HG02678 (cell line): ENCODE measurements around the gene KRTAP20-1.

ENCODE experiments used
- ATAC-seq: cut with Tn5 transposase; IDR thresholded peaks from one replicate; pipeline ENCODE4 v1.9.1; 2021; ENCODE audit warnings: mild to moderate bottlenecking, moderate library complexity; ENCODE audit not compliant: unreplicated experiment

KRTAP20-1 gene

GRCh38 chr21:30616125-30616524, at the start of gene KRTAP20-1:
KRTAP20-1 (plus strand) TSS chr21:30616425; CDS start chr21:30616455, 30 bp downstream.
- no peak for ATAC-seq

GRCh38 chr21:30567617-30568016, 48.6 kb upstream of the KRTAP20-1 start:
- no peak for ATAC-seq

- ATAC-seq, result no peak
Observed at GRCh38 chr21:30577766-30578165, 38.5 kb upstream of the KRTAP20-1 start.

GRCh38 chr21:30579346-30579745, 36.9 kb upstream of the KRTAP20-1 start:
- no peak for ATAC-seq

GRCh38 chr21:30580132-30580531, 36.1 kb upstream of the KRTAP20-1 start:
- ATAC-seq, result no peak

- no peak for ATAC-seq
Observed at GRCh38 chr21:30582870-30583269, 33.4 kb upstream of the KRTAP20-1 start.

- no peak for ATAC-seq
Observed at GRCh38 chr21:30590297-30590696, 25.9 kb upstream of the KRTAP20-1 start, which contains the start of gene KRTAP22-2. KRTAP22-2 (minus strand) TSS chr21:30590397.

- ATAC-seq, result no peak
Observed at GRCh38 chr21:30592140-30592539, 24.1 kb upstream of the KRTAP20-1 start, which contains the start of gene KRTAP6-3. KRTAP6-3 (plus strand) TSS chr21:30592440; CDS start chr21:30592446, 6 bp downstream.

- no peak for ATAC-seq
Observed at GRCh38 chr21:30598802-30599201, 17.4 kb upstream of the KRTAP20-1 start, which contains the start of gene KRTAP6-2. KRTAP6-2 (minus strand) TSS chr21:30598902; CDS start chr21:30598874, 28 bp downstream.

- ATAC-seq, result no peak
Observed at GRCh38 chr21:30600787-30601186, 15.4 kb upstream of the KRTAP20-1 start, which contains the start of gene KRTAP22-1. KRTAP22-1 (plus strand) TSS chr21:30601087.

- ATAC-seq, result no peak
Observed at GRCh38 chr21:30605968-30606367, 10.3 kb upstream of the KRTAP20-1 start.

- no peak for ATAC-seq
Observed at GRCh38 chr21:30612132-30612531, 4.1 kb upstream of the KRTAP20-1 start.

- no peak for ATAC-seq
Observed at GRCh38 chr21:30613836-30614235, 2.4 kb upstream of the KRTAP20-1 start, which contains the start of gene KRTAP6-1. KRTAP6-1 (minus strand) TSS chr21:30613930; CDS start chr21:30613904, 26 bp downstream.

- ATAC-seq, result no peak
Observed at GRCh38 chr21:30615199-30615598, 1.0 kb upstream of the KRTAP20-1 start.

GRCh38 chr21:30620080-30620479, 3.9 kb downstream of the KRTAP20-1 start:
- no peak for ATAC-seq

GRCh38 chr21:30620522-30620921, 4.3 kb downstream of the KRTAP20-1 start, which contains the start of gene KRTAP20-4:
KRTAP20-4 (plus strand) TSS chr21:30620627.
- no peak for ATAC-seq

- ATAC-seq, result no peak
Observed at GRCh38 chr21:30623362-30623761, 7.1 kb downstream of the KRTAP20-1 start.

GRCh38 chr21:30625449-30626165, 9.4 kb downstream of the KRTAP20-1 start:
- ATAC-seq, result no peak

- no peak for ATAC-seq
Observed at GRCh38 chr21:30628109-30628508, 11.9 kb downstream of the KRTAP20-1 start.

GRCh38 chr21:30629200-30629599, 13.0 kb downstream of the KRTAP20-1 start:
- ATAC-seq, result no peak

GRCh38 chr21:30634906-30635305, 18.7 kb downstream of the KRTAP20-1 start, which contains the start of gene KRTAP20-2:
KRTAP20-2 (plus strand) TSS chr21:30635206; CDS start chr21:30635264, 58 bp downstream.
- ATAC-seq, result no peak

- ATAC-seq, result no peak
Observed at GRCh38 chr21:30638686-30639085, 22.5 kb downstream of the KRTAP20-1 start.
